KG1 (cell line): ENCODE measurements around the gene TPGS2.
A peak's percentile ranks its signal among the peaks of the same experiment; 100 is the strongest.
"Not testable (repeated sequence)": the region's sequence is repeated elsewhere in the genome, so short reads cannot be mapped to it uniquely, and the experiment has no call there.

Source experiments
- DNase-seq: peaks from one replicate; lab custom pipeline; 2025; lab: John Stamatoyannopoulos, UW

The TPGS2 gene

DNA sequence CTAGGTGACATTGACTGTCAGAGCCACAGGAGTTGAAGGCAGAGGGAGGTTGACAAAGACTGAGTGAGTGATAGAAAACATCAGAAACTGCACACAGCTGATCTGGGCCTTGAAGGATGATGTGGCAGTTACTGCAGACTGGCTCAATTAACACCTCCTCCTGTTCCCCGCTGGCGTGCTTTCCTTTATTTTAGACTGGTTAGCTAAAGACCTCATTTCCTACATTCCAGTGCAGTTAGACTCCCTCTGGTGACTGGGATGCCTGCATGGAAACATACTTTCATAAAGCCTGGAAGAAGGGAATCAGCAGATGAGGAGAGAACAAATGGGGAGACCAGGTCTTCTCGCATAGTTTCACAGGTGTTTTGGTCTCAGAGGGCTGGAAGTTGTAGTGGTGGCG, 7.1 kb downstream of the TPGS2 start:
- no peak for DNase-seq

DNA sequence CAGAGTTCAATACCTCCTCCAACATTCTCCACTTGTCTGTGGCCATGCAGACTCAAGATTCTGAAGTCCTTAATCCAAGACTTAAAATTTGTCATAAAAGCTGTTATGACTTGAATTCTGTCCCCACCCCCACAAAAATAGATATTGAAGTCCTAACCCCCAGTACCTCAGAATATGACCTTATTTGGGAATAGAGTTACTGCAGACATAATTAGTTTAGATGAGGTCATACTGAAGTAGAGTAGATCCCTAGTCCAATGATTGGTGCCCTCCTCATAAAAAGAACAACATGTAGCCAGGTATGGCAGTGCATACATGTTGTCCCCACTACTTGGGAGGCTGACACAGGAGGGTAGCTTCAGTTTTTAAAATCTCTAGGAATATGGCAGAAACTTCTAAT, 9.2 kb downstream of the TPGS2 start:
- no peak for DNase-seq

DNA sequence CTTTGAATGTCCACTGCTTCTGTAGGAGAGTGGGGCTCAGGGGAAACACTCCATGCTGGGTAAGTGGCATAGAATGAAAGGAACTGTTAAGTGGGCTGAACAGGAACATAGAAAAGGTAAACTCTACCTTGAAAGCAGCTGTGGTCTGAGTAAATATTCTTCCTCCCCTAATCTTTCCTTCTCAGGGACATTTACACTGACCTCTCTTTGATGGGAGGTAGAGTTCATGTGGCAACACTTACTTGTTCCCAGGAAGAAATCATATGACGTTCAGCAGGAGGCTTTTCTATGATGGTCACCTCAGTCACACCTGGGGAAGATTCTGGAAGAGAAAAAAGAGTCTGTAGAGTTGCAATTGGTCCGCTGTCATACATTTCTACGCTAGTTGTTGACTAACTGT, 10.2 kb downstream of the TPGS2 start:
- DNase-seq = no peak

DNA sequence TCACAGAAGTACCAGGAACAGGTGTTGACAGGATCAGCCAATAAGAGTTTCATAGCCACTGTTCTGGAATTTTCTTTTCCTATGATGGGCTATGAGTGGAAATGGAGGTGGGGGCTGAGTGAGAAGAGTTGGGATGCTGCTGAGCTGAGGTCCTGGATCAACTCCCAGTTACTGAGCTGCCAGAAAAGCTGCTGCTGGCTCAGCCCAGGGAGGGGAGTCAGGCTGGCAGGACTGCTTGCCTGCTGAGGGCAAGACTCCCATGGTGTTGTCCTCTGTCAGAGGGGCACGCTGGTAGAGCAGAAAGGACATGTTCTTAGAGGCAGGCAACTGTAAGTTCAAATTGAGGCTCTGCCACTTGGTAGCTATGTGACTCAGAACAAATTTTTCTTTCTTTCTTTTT, 11.8 kb downstream of the TPGS2 start:
- no peak for DNase-seq

DNA sequence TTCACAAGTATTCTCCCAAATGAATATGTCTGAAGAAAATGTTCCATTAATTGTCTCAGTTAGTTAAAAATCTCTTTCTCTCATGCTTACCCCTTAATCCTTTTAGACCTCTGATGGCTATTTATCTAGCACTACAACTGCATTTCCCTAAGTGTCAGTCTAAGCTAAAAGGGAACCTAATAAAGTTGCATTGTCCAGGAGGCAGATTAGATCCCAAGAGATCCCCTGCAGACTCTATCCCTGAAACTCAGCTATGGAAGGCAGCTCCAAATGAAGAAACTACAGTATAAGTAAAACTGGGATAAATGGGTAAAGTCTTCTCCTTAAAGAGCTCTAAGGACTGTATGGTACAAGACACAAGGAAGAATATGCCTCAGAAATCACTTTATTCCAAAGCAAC, 12.7 kb downstream of the TPGS2 start:
- DNase-seq = not testable (repeated sequence)

DNA sequence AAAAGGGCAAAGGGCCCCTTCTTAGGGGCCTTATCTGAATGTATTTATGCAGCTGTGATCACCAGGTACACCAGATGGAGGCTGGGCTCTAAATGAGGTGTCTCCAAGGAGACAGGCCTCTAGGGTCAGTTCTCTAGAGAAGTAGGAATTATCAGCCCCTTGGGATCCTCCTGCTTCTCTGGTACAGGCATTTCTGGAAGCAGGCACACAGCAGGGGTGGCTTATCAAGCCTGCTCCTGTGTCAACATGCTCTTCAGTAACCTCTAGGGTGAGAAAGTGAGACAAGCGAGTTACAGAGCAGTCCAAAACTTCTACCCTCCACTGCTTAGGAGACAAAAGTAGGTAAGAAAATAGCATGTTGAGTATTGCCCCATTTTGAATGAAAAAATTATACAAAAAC, 13.8 kb downstream of the TPGS2 start:
- DNase-seq = no peak

DNA sequence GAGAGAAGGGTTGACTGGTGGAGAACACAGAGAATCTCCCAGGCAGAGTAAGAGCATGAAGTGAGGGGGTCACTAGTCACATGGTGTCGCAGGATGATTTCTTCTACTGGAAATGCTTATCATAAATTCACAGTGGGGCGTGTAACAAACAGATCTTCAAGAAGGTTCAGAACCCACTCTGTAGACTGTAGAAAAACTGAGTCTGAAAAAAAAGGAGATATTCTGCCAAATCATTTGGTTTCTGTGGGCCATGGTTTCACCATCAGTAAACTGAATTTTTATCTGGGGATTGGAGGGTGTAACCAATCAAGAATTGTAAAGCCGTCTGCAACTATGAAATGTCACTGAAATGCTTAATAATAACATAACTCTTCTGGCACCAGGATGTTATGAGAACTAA, 15.0 kb downstream of the TPGS2 start:
- no peak for DNase-seq

DNA sequence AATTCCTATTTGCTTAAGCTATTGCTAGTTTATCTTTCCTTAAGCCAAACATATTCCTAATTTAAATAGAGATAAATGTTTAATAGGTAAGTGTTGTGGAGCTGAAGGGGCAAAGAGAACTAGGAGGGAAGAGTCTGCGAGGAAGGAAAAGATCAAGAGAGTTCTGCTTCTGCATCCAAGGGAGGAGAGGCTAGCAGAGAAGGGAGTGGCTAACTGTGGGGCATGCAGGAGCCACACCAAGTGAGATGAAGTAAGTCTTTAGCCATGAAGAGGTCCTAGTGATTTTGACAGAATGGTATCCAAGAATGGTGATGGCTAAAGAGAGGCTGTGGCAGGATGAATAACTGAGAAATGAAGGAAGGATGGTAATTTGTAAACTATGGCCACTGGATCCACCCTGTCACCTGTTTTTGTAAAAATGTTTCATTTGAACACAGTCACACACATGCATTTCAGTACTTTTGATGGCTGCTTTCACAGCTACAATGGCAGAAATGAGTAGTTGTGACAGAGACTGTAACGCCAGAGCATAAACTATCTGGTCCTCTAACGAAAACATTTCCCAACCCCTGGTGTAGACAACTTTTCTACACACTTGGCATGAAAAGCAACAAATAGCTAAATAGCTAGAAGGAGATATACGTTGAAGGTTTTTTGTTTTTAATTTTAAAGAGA, 15.6 kb downstream of the TPGS2 start:
- DNase-seq = no peak

DNA sequence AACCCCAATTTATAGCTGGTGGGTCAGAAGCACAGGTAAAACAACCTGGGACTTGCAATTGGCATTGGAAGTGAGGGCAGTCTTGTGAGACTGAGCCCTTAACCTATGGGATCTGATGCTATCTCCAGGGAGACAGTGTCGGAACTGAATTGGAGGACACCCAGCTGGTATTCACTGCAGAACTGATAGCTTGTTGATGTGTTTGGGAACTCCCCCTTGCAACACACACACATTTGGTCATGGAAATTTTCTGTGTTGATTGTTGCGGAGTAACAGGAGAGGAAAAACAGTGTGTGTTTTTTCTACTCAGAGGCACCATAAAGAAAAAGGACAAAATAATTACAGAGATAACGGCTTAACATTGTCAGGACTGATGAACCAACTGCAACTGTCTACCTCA, 16.1 kb downstream of the TPGS2 start:
- DNase-seq = no peak

DNA sequence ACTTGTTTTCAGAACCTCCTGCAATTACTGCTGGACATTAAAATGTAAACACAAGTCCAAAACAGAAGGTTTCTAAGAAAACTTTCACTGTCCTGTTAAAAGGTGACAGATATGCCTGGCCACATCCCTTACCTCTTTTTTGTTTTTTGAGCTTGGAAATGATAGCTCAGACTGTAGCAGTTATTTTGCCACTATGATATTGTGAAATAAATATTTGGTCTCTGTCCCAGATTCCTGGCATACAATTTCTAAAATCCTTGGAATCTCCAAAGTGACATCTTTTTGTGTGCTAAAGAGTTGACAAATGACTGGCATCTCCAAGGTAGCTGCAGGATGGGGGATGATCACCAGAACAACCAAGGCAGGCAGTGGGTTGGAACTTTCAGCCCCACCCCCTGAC, 16.8 kb downstream of the TPGS2 start:
- DNase-seq = no peak

DNA sequence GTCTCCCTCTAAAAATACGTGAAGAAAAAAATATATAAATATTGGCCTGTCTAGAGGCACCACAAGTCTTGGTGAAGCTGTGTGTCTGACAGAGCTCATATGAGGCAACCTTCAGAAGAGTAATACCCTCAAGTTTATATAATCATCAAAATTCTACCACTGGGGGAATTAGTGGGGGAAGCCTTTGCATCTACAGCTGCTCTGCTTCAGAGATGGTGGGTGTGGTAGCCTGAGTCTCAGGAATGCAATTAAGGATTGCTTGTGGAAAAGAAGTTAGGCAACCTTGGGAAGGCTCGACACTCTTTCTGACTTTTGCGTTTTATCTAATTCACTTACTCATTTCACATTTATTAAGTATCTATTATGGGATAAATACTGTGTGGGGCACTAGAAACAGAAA, 17.4 kb downstream of the TPGS2 start:
- DNase-seq = no peak

DNA sequence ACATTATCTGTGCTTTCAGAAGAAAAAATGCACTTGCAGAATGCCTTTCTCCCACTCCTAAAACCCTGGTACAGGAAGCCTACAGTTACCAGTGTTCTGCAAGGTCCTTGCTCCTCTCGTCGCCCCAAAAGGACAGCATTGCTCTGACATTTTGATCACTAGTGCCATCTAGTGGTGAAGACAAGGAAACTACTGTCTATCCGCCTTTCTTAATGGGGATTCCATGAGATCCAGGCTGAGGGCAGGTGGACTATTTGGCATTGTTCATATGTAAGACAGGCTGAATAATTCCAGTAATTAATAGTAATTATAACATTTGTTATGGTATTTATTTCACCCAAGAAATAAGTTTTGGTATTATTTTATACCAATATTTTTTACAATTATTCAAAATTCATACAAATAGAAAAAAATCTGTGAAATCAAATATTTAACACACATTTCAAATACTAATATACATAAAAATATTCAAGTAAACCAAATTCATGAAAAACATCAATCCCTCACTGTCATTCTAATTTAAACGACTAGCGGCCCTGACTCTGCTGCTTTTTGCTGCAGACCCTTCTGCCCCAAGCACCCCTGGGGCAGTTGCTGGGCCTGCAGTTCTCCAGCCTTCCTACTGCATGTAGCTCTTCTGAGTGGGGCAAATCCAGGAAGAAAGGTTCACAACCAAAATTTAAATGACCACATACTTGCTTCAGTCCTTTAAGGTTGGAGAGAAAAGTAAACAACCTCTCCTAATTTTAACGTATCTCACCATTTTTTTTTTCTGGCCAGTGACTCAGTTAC, 19.0 kb downstream of the TPGS2 start:
- peak; percentile 41 for DNase-seq

DNA sequence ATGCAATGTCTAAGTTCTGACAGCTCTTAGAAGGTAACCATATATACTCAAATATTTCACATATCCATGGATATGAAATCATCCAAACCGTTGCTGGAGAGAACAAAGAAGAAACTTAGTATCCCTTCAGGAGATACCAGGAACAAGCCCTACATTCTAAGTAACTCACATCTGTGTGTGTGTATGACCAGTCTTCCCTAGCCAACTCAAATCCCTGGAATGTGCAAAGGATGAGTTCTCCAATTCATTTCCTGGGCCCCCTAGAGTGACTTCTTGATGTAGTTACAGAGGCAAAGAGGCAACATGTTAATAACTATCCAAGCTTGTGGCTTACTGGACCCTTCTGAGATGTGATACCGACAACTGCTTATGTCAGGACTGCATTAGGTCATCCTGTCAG, 20.1 kb downstream of the TPGS2 start:
- DNase-seq = no peak

DNA sequence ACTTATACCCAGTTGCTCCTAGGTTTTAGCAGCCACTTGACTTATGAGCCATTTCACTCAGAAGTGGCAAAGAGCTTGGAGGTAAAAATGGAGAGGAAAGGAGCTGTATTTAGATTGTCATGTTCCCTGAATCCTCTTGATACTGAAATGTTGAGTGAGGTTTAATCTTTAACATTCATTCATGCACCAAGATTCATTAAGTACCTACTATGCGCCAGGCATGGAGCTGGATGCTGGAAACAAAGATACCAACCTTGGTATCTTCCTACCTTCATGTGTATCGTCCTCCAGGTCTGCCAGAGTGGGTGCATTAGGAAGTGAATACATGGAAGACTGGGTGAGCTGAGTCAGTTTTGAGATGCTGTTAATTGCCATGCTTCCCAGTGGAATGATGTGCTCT, 23.7 kb downstream of the TPGS2 start:
- DNase-seq = no peak

DNA sequence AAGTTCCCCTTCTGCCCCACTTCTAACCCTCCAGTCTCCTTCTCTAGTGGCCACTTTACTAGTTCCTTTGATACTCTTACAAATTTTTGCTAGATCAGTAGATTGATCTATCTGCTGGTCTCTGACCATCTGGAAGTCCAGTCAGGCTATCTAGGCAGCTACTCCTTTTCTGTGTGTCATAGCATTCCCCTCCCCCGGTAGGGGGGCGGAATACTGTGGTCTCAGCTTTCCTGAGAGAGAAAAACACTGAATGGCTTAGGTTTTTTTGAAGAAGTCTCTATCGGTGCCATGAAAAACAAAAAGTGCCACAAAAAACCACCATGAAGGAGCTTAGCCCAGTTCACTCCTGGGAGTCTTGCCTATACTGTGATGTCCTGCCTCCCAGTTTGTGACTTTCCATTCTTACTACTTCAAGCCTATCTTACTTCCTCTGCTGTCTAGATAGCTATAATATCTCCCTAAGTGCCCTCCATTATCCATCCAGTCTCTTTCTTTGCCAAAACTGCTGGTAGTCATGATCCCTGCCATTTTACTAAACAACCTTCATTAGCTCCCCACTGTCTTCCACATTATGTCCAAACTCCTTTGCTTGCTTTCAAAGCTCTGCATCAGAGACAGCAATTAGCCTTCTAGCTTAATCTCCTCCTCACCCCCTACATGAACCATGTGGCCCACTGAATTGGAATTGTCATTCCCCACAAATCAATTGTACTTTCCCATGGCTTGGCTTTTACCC, 29.9 kb downstream of the TPGS2 start:
- no peak for DNase-seq

DNA sequence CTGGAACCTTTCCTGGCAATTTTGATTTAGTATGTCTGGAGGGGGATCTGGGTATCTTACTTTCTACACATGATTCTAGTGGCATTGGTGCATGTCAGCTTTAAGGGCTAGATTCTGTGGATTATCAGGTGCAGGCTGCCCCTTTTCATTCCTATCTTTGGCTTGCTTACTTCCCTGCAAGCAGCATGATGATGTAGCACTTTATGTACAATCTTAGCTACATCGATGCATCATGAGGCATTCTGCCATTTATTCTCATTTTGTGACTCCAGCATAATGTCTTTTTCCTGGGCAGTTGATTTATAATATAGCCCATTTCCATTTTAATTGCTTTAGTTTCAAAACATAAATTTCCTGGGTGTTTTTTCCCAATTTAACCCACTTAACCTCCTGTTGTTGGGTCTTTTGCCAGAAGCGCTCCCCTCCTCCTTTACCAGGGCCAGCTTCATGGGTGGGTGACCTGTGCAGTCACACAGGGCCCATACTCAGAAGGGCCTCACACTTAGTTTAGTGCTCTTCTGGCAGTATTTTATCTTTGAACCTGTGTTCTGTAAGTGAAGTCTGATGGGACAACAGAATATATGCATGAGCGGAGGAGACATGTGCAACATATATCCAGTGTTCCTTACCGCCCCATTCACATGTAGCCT, 36.0 kb downstream of the TPGS2 start:
- no peak for DNase-seq

DNA sequence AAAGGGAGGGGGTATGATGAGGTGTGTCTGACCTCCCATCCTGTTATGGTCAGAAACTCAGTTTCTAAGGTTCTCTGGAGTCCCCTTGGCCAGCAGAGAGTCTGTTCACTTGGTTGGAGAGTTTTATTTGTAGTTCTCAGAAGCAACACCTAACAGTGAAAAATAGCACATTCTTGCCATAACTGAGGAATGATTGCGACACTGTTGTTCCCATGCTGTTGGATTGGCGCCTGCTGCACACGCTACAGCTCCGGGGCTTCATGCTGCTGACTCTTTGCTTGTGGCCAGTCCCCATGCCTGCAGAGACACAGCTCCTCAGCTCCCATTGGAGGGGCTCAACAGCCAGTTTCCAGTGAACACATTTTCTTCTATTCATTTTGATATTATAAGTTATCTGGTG, 42.1 kb downstream of the TPGS2 start:
- DNase-seq = no peak

DNA sequence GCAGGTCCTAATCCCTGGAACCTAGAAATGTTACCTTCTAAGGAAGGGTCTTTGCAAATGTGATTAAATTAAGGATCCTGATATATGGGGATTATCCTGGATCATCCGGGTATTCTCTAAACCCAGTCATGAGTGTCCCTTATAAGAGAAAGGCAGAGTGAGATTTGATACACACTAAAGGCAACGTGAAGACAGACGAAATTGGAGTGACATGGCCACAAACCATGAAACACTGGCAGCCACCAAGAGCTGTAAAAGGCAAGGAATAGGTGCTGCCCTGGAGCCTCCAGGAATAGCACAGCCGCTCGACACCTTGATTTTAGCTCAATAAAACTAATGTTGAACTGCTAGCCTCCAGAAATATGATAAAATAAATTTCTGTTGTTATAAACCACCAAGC, 45.0 kb downstream of the TPGS2 start:
- no peak for DNase-seq

DNA sequence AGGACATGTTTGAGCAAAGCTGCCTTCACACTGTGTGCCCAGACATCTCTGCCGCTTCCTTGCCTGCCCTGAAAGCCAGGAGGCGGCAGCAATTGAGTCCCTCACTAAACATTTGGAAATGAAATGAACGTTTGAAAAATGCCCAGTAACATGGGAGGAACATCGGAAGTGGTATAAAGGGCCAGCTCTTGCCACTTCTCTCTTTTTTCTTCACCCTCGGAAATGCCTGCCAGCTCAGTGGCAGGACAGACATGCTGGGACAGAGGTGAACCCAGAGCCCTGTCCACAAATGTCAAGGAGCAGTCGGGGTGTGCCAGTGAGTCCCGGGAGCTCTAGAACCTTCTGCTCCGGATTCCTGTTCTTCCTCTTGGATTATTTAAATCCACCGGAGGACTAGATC, 46.1 kb downstream of the TPGS2 start:
- no peak for DNase-seq

DNA sequence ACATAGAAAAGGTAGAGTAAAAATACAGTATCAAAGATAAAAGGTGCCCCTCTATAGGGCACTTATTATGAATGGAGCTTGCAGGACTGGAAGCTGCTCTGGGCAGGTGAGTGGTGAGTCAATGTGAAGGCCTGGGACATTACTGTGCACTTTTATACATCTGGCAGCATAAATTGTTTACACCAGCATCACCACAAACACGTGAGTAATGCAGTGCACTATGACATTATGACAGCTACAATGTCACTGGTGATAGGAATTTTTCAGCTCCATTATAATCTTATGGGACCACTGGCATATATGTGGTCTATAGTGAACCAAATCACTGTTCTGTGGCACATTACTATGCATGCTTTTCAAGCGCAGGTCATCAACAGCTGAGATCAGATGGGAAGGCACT, 48.1 kb downstream of the TPGS2 start:
- no peak for DNase-seq

DNA sequence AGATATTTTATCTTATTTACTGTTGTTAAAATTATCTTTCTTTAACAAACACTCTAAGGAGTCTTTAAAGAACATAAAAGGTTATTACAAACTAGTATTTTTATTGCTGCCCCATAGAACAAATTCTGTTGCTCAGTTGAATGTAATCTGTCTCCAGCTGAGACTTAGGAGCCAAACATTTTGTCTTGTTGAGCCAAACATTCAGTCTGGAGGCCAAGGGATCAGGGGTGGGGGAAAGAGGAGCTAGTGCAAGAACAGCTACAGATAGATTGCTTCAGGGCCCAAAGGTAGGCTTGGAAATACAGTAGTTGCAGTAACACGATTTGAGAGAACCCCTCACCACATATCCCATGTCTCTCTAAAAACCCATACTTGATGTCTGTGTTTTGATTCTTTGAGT, 51.2 kb downstream of the TPGS2 start:
- no peak for DNase-seq

DNA sequence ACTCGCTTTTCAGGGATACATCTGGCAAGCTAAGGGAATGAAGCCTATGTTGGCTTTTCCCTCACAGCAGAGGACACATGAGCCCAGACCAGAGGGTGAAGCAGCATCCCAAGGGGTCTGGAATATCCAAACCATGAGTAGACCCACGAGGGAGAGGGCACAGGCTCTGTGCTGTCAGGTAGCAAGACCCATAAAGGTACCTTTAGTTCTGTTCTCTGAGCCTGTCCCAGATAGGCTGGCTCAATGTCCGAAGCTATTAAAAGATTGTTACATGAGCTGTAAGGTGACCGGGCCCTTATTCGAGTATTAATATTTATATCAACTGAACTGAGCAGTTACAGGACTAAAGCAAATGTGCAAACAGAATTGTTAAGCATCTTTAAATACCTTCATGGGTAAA, 52.2 kb downstream of the TPGS2 start:
- no peak for DNase-seq

DNA sequence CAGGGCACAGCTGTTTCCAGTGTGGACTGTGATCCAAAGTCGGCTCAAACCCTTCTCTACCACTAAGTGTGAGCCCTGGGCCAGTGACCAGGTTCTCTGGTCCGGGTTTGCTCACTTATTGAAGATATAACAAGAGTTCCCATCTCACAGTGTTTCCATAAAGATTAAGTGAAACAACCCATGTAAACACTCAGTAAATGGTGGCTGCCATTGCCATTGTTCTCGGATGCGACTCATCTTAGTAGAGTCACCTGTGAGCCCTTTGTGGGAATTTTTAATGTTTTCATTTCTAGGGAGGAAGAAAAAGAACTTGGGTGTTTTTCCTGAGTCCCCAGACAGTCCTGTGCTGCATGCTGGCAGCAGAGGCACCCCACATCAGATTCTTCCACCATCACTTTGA, 53.4 kb downstream of the TPGS2 start:
- no peak for DNase-seq
